ENCODE data around the gene INHBC.

INHBC gene

GRCh38 chr12:57430112-57430930, 4.3 kb upstream of the INHBC start:
- H3K4me3 ChIP-seq (ENCODE audit: low read length), result peak overlapping the region; percentile 94
- H3K27me3 ChIP-seq (ENCODE audit: low read depth, low read length), result no peaks in the 10 kb centered on the region
- peak overlapping the region; percentile 98 for H3K4me2 ChIP-seq (ENCODE audit: low read length)
- peaks cover 24% of the 10 kb centered on the region for H3K79me2 ChIP-seq (ENCODE audit: low read length)
- H2AFZ ChIP-seq (ENCODE audit: low read depth, low read length), result no peak overlapping the region
- peaks cover 14% of the 10 kb centered on the region for H3K4me1 ChIP-seq (ENCODE audit: low read length)
- peak overlapping the region; percentile 85 for H3K9ac ChIP-seq (ENCODE audit: low read length)
- H3K9me3 ChIP-seq (ENCODE audit: insufficient read depth, low read length), result no peaks in the 10 kb centered on the region
- TF ChIP-seq EZH2phosphoT487 (IDR thresholded peaks at IDR 0.05; ENCODE audit: low read depth), result no peak
- peak; percentile 7; the same call in 1 of the 2 replicates for TF ChIP-seq CTCF (IDR thresholded peaks at IDR 0.05; ENCODE audit: low read depth, low read length)
- H3K36me3 ChIP-seq (replicated peaks; ENCODE audit: low read depth, low read length), result no peaks in the 10 kb centered on the region
- peak overlapping the region; percentile 32 for H3K27ac ChIP-seq (ENCODE audit: low read length)
- H4K20me1 ChIP-seq (ENCODE audit: insufficient read depth, low read length), result no peaks in the 10 kb centered on the region

- peaks cover 14% of the 10 kb centered on the region for H3K4me1 ChIP-seq (ENCODE audit: low read length)
- H3K36me3 ChIP-seq (replicated peaks; ENCODE audit: low read depth, low read length), result no peaks in the 10 kb centered on the region
- H3K4me3 ChIP-seq (ENCODE audit: low read length), result peak within 1 kb of the TSS; percentile 94
- peak within 1 kb of the TSS; percentile 54 for H3K27ac ChIP-seq (ENCODE audit: low read length)
- no peaks in the 10 kb centered on the region for H3K27me3 ChIP-seq (ENCODE audit: low read depth, low read length)
- H4K20me1 ChIP-seq (ENCODE audit: insufficient read depth, low read length), result no peaks in the 10 kb centered on the region
- H3K9me3 ChIP-seq (ENCODE audit: insufficient read depth, low read length), result no peaks in the 10 kb centered on the region
- H3K4me2 ChIP-seq (ENCODE audit: low read length), result peak within 1 kb of the TSS; percentile 98
- peak within 1 kb of the TSS; percentile 75 for H2AFZ ChIP-seq (ENCODE audit: low read depth, low read length)
- peaks cover 23% of the 10 kb centered on the region for H3K79me2 ChIP-seq (ENCODE audit: low read length)
- TF ChIP-seq CTCF (IDR thresholded peaks at IDR 0.05; ENCODE audit: low read depth, low read length) (no peak), EZH2phosphoT487 (IDR thresholded peaks at IDR 0.05; ENCODE audit: low read depth) (no peak)
- H3K9ac ChIP-seq (ENCODE audit: low read length), result peak within 1 kb of the TSS; percentile 85
Measured at GRCh38 chr12:57430931-57431566, 3.5 kb upstream of the INHBC start, which contains the start of gene R3HDM2. TSS of gene R3HDM2 (minus strand) at chr12:57431043. CDS start at chr12:57310428, 120,615 bp downstream.

GRCh38 chr12:57431654-57432188, 2.9 kb upstream of the INHBC start:
- Histone ChIP-seq H3K4me3 (ENCODE audit: low read length) (peak overlapping the region; percentile 94), H3K27me3 (ENCODE audit: low read depth, low read length) (no peaks in the 10 kb centered on the region), H3K36me3 (replicated peaks; ENCODE audit: low read depth, low read length) (no peaks in the 10 kb centered on the region), H3K9me3 (ENCODE audit: insufficient read depth, low read length) (no peaks in the 10 kb centered on the region), H3K4me2 (ENCODE audit: low read length) (peak overlapping the region; percentile 70), H3K27ac (ENCODE audit: low read length) (peak overlapping the region; percentile 54), H3K4me1 (ENCODE audit: low read length) (peaks cover 14% of the 10 kb centered on the region), H3K79me2 (ENCODE audit: low read length) (peaks cover 19% of the 10 kb centered on the region), H4K20me1 (ENCODE audit: insufficient read depth, low read length) (no peaks in the 10 kb centered on the region), H2AFZ (ENCODE audit: low read depth, low read length) (peak overlapping the region; percentile 75), H3K9ac (ENCODE audit: low read length) (peak overlapping the region; percentile 85)
- no peak for TF ChIP-seq EZH2phosphoT487 (IDR thresholded peaks at IDR 0.05; ENCODE audit: low read depth)

GRCh38 chr12:57433370-57433769, 1.2 kb upstream of the INHBC start:
- TF ChIP-seq EZH2phosphoT487 (IDR thresholded peaks at IDR 0.05; ENCODE audit: low read depth) (no peak), CTCF (IDR thresholded peaks at IDR 0.05; ENCODE audit: low read depth, low read length) (no peak)
- Histone ChIP-seq H3K4me3 (ENCODE audit: low read length) (no peak overlapping the region), H3K27ac (ENCODE audit: low read length) (no peak overlapping the region), H4K20me1 (ENCODE audit: insufficient read depth, low read length) (no peaks in the 10 kb centered on the region), H3K27me3 (ENCODE audit: low read depth, low read length) (no peaks in the 10 kb centered on the region), H3K9ac (ENCODE audit: low read length) (no peak overlapping the region), H2AFZ (ENCODE audit: low read depth, low read length) (no peak overlapping the region), H3K9me3 (ENCODE audit: insufficient read depth, low read length) (no peaks in the 10 kb centered on the region), H3K4me1 (ENCODE audit: low read length) (peaks cover 14% of the 10 kb centered on the region), H3K4me2 (ENCODE audit: low read length) (no peak overlapping the region), H3K36me3 (replicated peaks; ENCODE audit: low read depth, low read length) (no peaks in the 10 kb centered on the region), H3K79me2 (ENCODE audit: low read length) (peaks cover 18% of the 10 kb centered on the region)
